Endothelial cell of umbilical vein (primary cell): ENCODE data around the gene GP9. TPM values are rescaled to one million over a fixed set of nuclear protein-coding genes. Genes with fewer than 3 reads are reported as not detected.

Experiments used
- BruUV-seq: library from RNA; stranded (reverse); fragments of 400-500 nt; replicated peaks from 2 replicates; lab custom pipeline; 2021; lab: Mats Ljungman, UMichigan
- CTCF ChIA-PET: fragments of 300-600, 350-600 bp; sonication (Branson Sonifier 250); formaldehyde crosslinking; loops from one replicate; lab custom pipeline; 2021; ENCODE audit warnings: antibody characterized with exemption, inconsistent platforms; lab: Charles Lee
- POLR2A ChIA-PET: fragments of 300-600, 350-600 bp; sonication (Branson Sonifier 250); formaldehyde crosslinking; loops from one replicate; lab custom pipeline; 2021; ENCODE audit warnings: antibody characterized with exemption, inconsistent platforms; lab: Charles Lee
- DNase-seq: peaks from one replicate; pipeline ENCODE4 v3.0.0-alpha.2; 2011; ENCODE audit warnings: low read depth, low spot score
- FAIRE-seq: peaks from 2 replicates; lab custom pipeline; 2011; peaks lifted over from hg19 to GRCh38; lab: Jason Lieb, UNC
- H2AFZ ChIP-seq: 2 replicates; pipeline ENCODE4 v1.6.0; 2012; ENCODE audit warnings: low read depth, low read length, control low read depth, inconsistent platforms
- H3K27ac ChIP-seq: 2 replicates; pipeline ENCODE4 v1.5.1; 2011; ENCODE audit warnings: low read depth, mild to moderate bottlenecking, control low read depth, low read length, moderate library complexity; ENCODE audit not compliant: insufficient read depth
- H3K27me3 ChIP-seq, 2 experiments: 2 replicates each; pipeline versions ENCODE4 v1.6.0 to v1.6.1; 2011; ENCODE audit warnings: low read length in 2 of 2, mixed read lengths in 1 of 2; ENCODE audit not compliant: control insufficient read depth in 2 of 2, insufficient read depth in 2 of 2
- H3K36me3 ChIP-seq, 2 experiments: 2 replicates in 1 of 2; 3 replicates in 1 of 2; pipeline ENCODE4 v1.5.1; 2011; ENCODE audit warnings: low read length in 2 of 2, mild to moderate bottlenecking in 1 of 2, moderate library complexity in 1 of 2; ENCODE audit not compliant: control insufficient read depth in 2 of 2, insufficient read depth in 2 of 2; ENCODE audit errors: extremely low read depth in 1 of 2
- H3K4me1 ChIP-seq: 3 replicates; pipeline ENCODE4 v1.5.1; 2011; ENCODE audit warnings: mild to moderate bottlenecking, low read length; ENCODE audit not compliant: control insufficient read depth, insufficient read depth; ENCODE audit errors: extremely low read depth
- H3K4me2 ChIP-seq: 2 replicates; pipeline ENCODE4 v1.6.1; 2011; ENCODE audit warnings: low read length, control low read depth, mixed read lengths; ENCODE audit not compliant: insufficient read depth
- H3K4me3 ChIP-seq, 3 experiments: fragments of 200-600 bp in 1 of 3; sonication (generic), shearing (Covaris generic) in 1 of 3; replicated peaks in 1 of 3; 2 replicates each; pipeline ENCODE4 v1.5.1; 2011 to 2016; ENCODE audit warnings: control low read depth in 3 of 3, low read length in 3 of 3, mild to moderate bottlenecking in 2 of 3, inconsistent platforms in 1 of 3, low read depth in 1 of 3, moderate library complexity in 1 of 3; ENCODE audit not compliant: insufficient read depth in 1 of 3
- H3K79me2 ChIP-seq: 2 replicates; pipeline ENCODE4 v1.6.0; 2012; ENCODE audit warnings: low read length, inconsistent platforms; ENCODE audit not compliant: control insufficient read depth, insufficient read depth
- H3K9ac ChIP-seq: replicated peaks from 2 replicates; pipeline ENCODE3; 2011; ENCODE audit warnings: low read length, control low read depth; ENCODE audit not compliant: insufficient read depth; ENCODE audit errors: extremely low read depth
- H3K9me1 ChIP-seq: replicated peaks from 3 replicates; pipeline ENCODE4 v1.6.0; 2011; ENCODE audit warnings: mild to moderate bottlenecking, low read length; ENCODE audit not compliant: control insufficient read depth, insufficient read depth; ENCODE audit errors: extremely low read depth
- H3K9me3 ChIP-seq: replicated peaks from 2 replicates; pipeline ENCODE4 v1.5.1; 2012; ENCODE audit warnings: low read length, inconsistent platforms; ENCODE audit not compliant: control insufficient read depth, insufficient read depth
- H4K20me1 ChIP-seq: replicated peaks from 2 replicates; pipeline ENCODE3; 2011; ENCODE audit warnings: mild to moderate bottlenecking, low read length; ENCODE audit not compliant: control insufficient read depth, insufficient read depth; ENCODE audit errors: extremely low read depth
- CTCF ChIP-seq, 2 donors: IDR thresholded peaks; 1 replicate in 1 of 2; 2 replicates in 1 of 2; pipeline ENCODE4 v1.5.1; 2011; ENCODE audit warnings: low read length in 2 of 2, mild to moderate bottlenecking in 2 of 2, moderate library complexity in 2 of 2, control low read depth in 1 of 2, inconsistent platforms in 1 of 2, low read depth in 1 of 2; ENCODE audit not compliant: insufficient read depth in 1 of 2; ENCODE audit errors: extremely low read depth in 1 of 2
- EZH2 ChIP-seq: IDR thresholded peaks from 2 replicates; pipeline ENCODE4 v1.6.1; 2012; ENCODE audit warnings: borderline replicate concordance, low read depth, mild to moderate bottlenecking, moderate library complexity, low read length, inconsistent platforms; ENCODE audit not compliant: severe bottlenecking
- dilution Hi-C: fragments of 300-500 bp; cut with MboI; formaldehyde crosslinking; loops from one replicate; pipeline ENCODE4 v1.15.0; 2019; ENCODE audit warnings: low sequenced_read_pairs; ENCODE audit not compliant: extremely low pct_ligation_motif_present
- intact Hi-C: fragments of 100-400 bp; cut with micrococcal nuclease; formaldehyde crosslinking; loops from one replicate; pipeline ENCODE4 v1.10.0; 2022
- polyA plus RNA-seq, 4 experiments: library from polyadenylated mRNA; depleted of rRNA in 3 of 4; stranded (reverse) in 3 of 4; unstranded in 1 of 4; fragments of >200 nt; gene quantifications; 2 replicates each; pipeline versions ENCODE4 v1.2.1 to v1.2.3, GENCODE V29; 2011 to 2012; ENCODE audit warnings: missing spikeins in 1 of 4
- total RNA-seq: library from RNA; stranded (reverse); gene quantifications from 2 replicates; pipeline ENCODE4 v1.2.3, GENCODE V29; 2021
- TF ChIP-seq, protein P1 (sequence below): IDR thresholded peaks from 2 replicates; pipeline ENCODE4 v1.6.1; 2011; ENCODE audit not compliant: insufficient read depth, insufficient read length

GP9 gene
- total and polyA plus RNA-seq, 2 donors (not counting 3 experiments of a cell fraction or from before 2014, with no cell fraction given) = not detected

DNA sequence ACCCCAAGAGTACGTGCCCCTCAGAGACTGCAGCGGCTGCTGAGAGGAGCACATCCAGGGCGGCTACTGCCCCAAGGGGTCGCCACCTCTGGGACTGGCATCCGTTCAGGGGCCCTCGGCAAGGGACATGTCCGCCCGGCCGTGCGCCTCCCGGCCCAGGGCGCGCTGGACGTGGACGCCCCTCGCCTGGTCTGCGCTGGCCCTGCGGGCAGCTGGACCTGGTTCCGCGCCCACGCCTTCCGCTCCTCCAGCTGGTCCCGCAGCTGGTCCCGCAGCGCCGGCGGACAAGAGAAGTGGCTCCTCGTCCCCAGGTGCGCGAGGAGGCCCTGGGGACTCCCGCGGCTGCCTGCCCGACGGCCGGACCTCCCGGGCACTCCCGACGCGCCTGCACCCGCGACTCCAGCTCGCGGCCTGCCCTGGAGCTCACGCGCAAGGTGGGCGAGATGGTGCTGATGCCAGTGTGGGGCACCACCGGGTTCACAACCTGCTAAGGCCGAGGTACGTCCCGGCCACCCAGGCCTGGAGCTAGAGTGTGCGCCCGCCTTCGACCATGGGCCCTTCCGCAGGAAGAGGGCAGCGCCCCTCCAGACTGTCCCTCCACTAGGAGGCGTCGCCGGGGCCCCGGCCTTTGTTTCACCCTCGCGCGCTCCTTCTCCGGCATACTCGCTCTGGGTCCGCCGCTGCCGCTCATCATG, 14.4 kb upstream of the GP9 start:
- peak overlapping the region; percentile 96 for H2AFZ ChIP-seq

More for the DNA sequence above, 14.4 kb upstream of the GP9 start:
- TF ChIP-seq, protein P1, sequence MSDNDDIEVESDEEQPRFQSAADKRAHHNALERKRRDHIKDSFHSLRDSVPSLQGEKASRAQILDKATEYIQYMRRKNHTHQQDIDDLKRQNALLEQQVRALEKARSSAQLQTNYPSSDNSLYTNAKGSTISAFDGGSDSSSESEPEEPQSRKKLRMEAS = no peak
- TF ChIP-seq CTCF (IDR thresholded peaks at IDR 0.05; ENCODE audit: extremely low read depth in 1 of 2, insufficient read depth in 1 of 2, low read depth in 1 of 2, low read length in 2 of 2) (peak; percentile 16 to 28), EZH2 (peak; percentile 37)
- no peak for DNase-seq
- no peaks in the 10 kb centered on the region for H3K36me3 ChIP-seq
- FAIRE-seq = no peak
- no peaks in the 10 kb centered on the region for H3K79me2 ChIP-seq
- H3K27me3 ChIP-seq = no peaks in the 10 kb centered on the region
- no peak overlapping the region for H3K27ac ChIP-seq
- intact Hi-C loops (no loop called here), dilution Hi-C loops (no loop called here)
- H3K9me1 ChIP-seq = no peaks in the 10 kb centered on the region
- BruUV-seq = no TSS peak
- no peak overlapping the region for H3K9ac ChIP-seq
- H3K9me3 ChIP-seq = no peaks in the 10 kb centered on the region
- POLR2A ChIA-PET = no interaction called here
- H3K4me2 ChIP-seq = peak overlapping the region; percentile 71
- peaks cover 6% of the 10 kb centered on the region for H3K4me1 ChIP-seq
- CTCF ChIA-PET = interaction anchor here (0.8 to 1.6 kb wide), 3 partner anchors 19 to 76 kb away, joined by 3 to 8 read pairs (median 4); no protein-coding TSS in a partner anchor
- H3K4me3 ChIP-seq = peak overlapping the region; percentile 13 to 29 (median 20)
- H4K20me1 ChIP-seq = no peaks in the 10 kb centered on the region
